SK-N-SH (cell line): ENCODE results near the gene EPHA10. TPM values are rescaled to one million over a fixed set of nuclear protein-coding genes. Genes with fewer than 3 reads are reported as not detected.

ENCODE experiments used
- CTCF ChIA-PET: fragments of 300-600, 350-600 bp; formaldehyde crosslinking; extraction: SDS; loops from one replicate; lab custom pipeline; 2021; lab: Yijun Ruan, JAX
- POLR2A ChIA-PET: fragments of 350-600 bp; sonication (Branson Sonifier 250); formaldehyde crosslinking; extraction: SDS; loops from one replicate; lab custom pipeline; 2020; ENCODE audit warnings: antibody characterized with exemption, inconsistent platforms; lab: Yijun Ruan, JAX
- DNase-seq: peaks from one replicate; pipeline ENCODE4 v3.0.0; 2012
- H2AFZ ChIP-seq: fragments of 200-600 bp; sonication (generic); 2 replicates; pipeline ENCODE4 v1.8.1; 2016; ENCODE audit warnings: antibody characterized with exemption, mild to moderate bottlenecking, low read depth
- H3F3A ChIP-seq: fragments of 200-600 bp; sonication (generic); replicated peaks from 2 replicates; pipeline ENCODE3; 2016; ENCODE audit warnings: antibody characterized with exemption, mild to moderate bottlenecking; ENCODE audit not compliant: insufficient read depth
- H3K27ac ChIP-seq, 2 experiments: fragments of 200-500 bp in 1 of 2; fragments of 200-600 bp in 1 of 2; sonication (Bioruptor generic) in 1 of 2; sonication (generic), shearing (Covaris generic) in 1 of 2; 2 replicates each; pipeline versions ENCODE4 v1.5.1 to v1.6.1; 2014 to 2016; ENCODE audit warnings: low read depth in 2 of 2, inconsistent platforms in 1 of 2, low read length in 1 of 2, mild to moderate bottlenecking in 1 of 2, mixed read lengths in 1 of 2
- H3K27me3 ChIP-seq: fragments of 200-600 bp; sonication (generic), shearing (Covaris generic); 2 replicates; pipeline ENCODE4 v1.6.1; 2016; ENCODE audit warnings: mixed run types; ENCODE audit not compliant: insufficient read depth
- H3K36me3 ChIP-seq, 2 experiments: fragments of 200-500 bp in 1 of 2; fragments of 200-600 bp in 1 of 2; sonication (Bioruptor generic) in 1 of 2; sonication (generic) in 1 of 2; replicated peaks in 1 of 2; 2 replicates each; pipeline versions ENCODE3 to v1.5.1; 2014 to 2016; ENCODE audit warnings: low read length in 1 of 2, mild to moderate bottlenecking in 1 of 2; ENCODE audit not compliant: insufficient read depth in 2 of 2, control insufficient read depth in 1 of 2
- H3K4me1 ChIP-seq, 2 experiments: fragments of 200-500 bp in 1 of 2; fragments of 200-600 bp in 1 of 2; sonication (Bioruptor generic) in 1 of 2; sonication (generic), shearing (Covaris generic) in 1 of 2; 2 replicates each; pipeline versions ENCODE4 v1.5.1 to v1.6.1; 2014 to 2016; ENCODE audit warnings: low read depth in 1 of 2, low read length in 1 of 2, mixed run types in 1 of 2; ENCODE audit not compliant: insufficient read depth in 2 of 2, control insufficient read depth in 1 of 2
- H3K4me2 ChIP-seq: fragments of 200-600 bp; sonication (generic), shearing (Covaris generic); 2 replicates; pipeline ENCODE4 v1.6.1; 2017; ENCODE audit warnings: mixed run types
- H3K4me3 ChIP-seq, 2 experiments: fragments of 200-500 bp in 1 of 2; fragments of 200-600 bp in 1 of 2; sonication (Bioruptor generic) in 1 of 2; sonication (generic), shearing (Covaris generic) in 1 of 2; 2 replicates each; pipeline versions ENCODE4 v1.5.1 to v1.8.1; 2014 to 2016; ENCODE audit warnings: low read depth in 2 of 2, inconsistent platforms in 1 of 2, low read length in 1 of 2, mild to moderate bottlenecking in 1 of 2, mixed read lengths in 1 of 2, moderate library complexity in 1 of 2
- H3K79me2 ChIP-seq: fragments of 200-600 bp; sonication (generic); 2 replicates; pipeline ENCODE4 v1.8.1; 2017; ENCODE audit warnings: mild to moderate bottlenecking; ENCODE audit not compliant: insufficient read depth
- H3K9ac ChIP-seq: fragments of 200-600 bp; sonication (generic); 2 replicates; pipeline ENCODE4 v1.6.1; 2017; ENCODE audit warnings: mixed run types
- H3K9me2 ChIP-seq: fragments of 200-600 bp; sonication (generic); 2 replicates; pipeline ENCODE4 v1.6.1; 2017; ENCODE audit warnings: mixed run types
- H3K9me3 ChIP-seq: fragments of 200-600 bp; sonication (generic); 2 replicates; pipeline ENCODE4 v1.6.1; 2017; ENCODE audit warnings: mixed run types, mild to moderate bottlenecking, moderate library complexity
- H4K20me1 ChIP-seq: fragments of 200-600 bp; sonication (generic); 2 replicates; pipeline ENCODE4 v1.6.1; 2017; ENCODE audit warnings: mild to moderate bottlenecking, mixed run types; ENCODE audit not compliant: insufficient read depth
- CHD2 ChIP-seq: fragments of 150-350 bp; IDR thresholded peaks from 2 replicates; pipeline ENCODE4 v1.6.1; 2018; ENCODE audit warnings: low read length; ENCODE audit not compliant: partially characterized antibody
- ELF1 ChIP-seq: IDR thresholded peaks from 2 replicates; pipeline ENCODE4 v1.4.0; 2012
- EP300 ChIP-seq, 2 experiments: IDR thresholded peaks; 2 replicates each; pipeline versions ENCODE4 v1.4.0 to v1.6.1; 2012; ENCODE audit warnings: borderline replicate concordance in 1 of 2, low read depth in 1 of 2, low read length in 1 of 2
- EZH2phosphoT487 ChIP-seq: fragments of 200-600 bp; sonication (generic); IDR thresholded peaks from 2 replicates; pipeline ENCODE4 v1.6.1; 2017; ENCODE audit warnings: low read depth, mixed run types, mild to moderate bottlenecking, antibody characterized with exemption, moderate library complexity, borderline replicate concordance
- FOSL2 ChIP-seq: IDR thresholded peaks from 2 replicates; pipeline ENCODE4 v1.4.0; 2012; ENCODE audit warnings: low read depth, mild to moderate bottlenecking, moderate library complexity, borderline replicate concordance
- FOXJ3 ChIP-seq: sonication (generic); formaldehyde crosslinking; IDR thresholded peaks from 2 replicates; pipeline ENCODE4 v1.5.1; 2020; ENCODE audit warnings: mild to moderate bottlenecking, missing genetic modification reagents
- GATA2 ChIP-seq: sonication (generic); formaldehyde crosslinking; IDR thresholded peaks from 2 replicates; pipeline ENCODE4 v1.5.0; 2020; ENCODE audit warnings: mild to moderate bottlenecking, missing genetic modification reagents
- MAX ChIP-seq: IDR thresholded peaks from 2 replicates; pipeline ENCODE4 v1.4.0; 2012; ENCODE audit warnings: low read depth
- POLR2AphosphoS5 ChIP-seq: IDR thresholded peaks from 2 replicates; pipeline ENCODE4 v1.6.1; 2012; ENCODE audit warnings: low read depth, low read length
- RAD21 ChIP-seq: IDR thresholded peaks from 2 replicates; pipeline ENCODE4 v1.6.1; 2012; ENCODE audit warnings: mild to moderate bottlenecking, low read length
- RCOR1 ChIP-seq: fragments of 150-350 bp; IDR thresholded peaks from 2 replicates; pipeline ENCODE4 v1.6.1; 2017; ENCODE audit warnings: antibody characterized with exemption, low read length
- RFX5 ChIP-seq: IDR thresholded peaks from 2 replicates; pipeline ENCODE4 v1.6.1; 2012; ENCODE audit warnings: mild to moderate bottlenecking, improper control_type of control experiment, low read length
- TAF1 ChIP-seq: IDR thresholded peaks from 2 replicates; pipeline ENCODE4 v1.6.1; 2012; ENCODE audit warnings: low read depth, mild to moderate bottlenecking, low read length, moderate library complexity, borderline replicate concordance
- TEAD4 ChIP-seq: IDR thresholded peaks from 2 replicates; pipeline ENCODE4 v1.4.0; 2012; ENCODE audit warnings: mild to moderate bottlenecking, borderline replicate concordance; ENCODE audit not compliant: insufficient read depth
- USF2 ChIP-seq: fragments of 150-350 bp; IDR thresholded peaks from 2 replicates; pipeline ENCODE4 v1.6.1; 2017; ENCODE audit warnings: antibody characterized with exemption, low read length, low read depth, borderline replicate concordance
- WGBS: methylation state at CpG from one replicate; pipeline ENCODE4 v1.1.6; 2017; ENCODE audit warnings: low lambda C conversion rate; 5-methylcytosine and 5-hydroxymethylcytosine counted together
- polyA plus RNA-seq, 3 experiments: library from polyadenylated mRNA; depleted of rRNA; stranded (reverse); fragments of >200 nt; gene quantifications; 2 replicates each; pipeline ENCODE4 v1.2.3, GENCODE V29; 2012
- TF ChIP-seq, protein P1 (sequence below): IDR thresholded peaks from 2 replicates; pipeline ENCODE4 v1.4.0; 2012; ENCODE audit warnings: low read depth, borderline replicate concordance
- TF ChIP-seq, protein P2 (sequence below): IDR thresholded peaks from 2 replicates; pipeline ENCODE4 v1.4.0; 2012; ENCODE audit warnings: low read depth, borderline replicate concordance

Gene EPHA10
- polyA plus RNA-seq, 1 of the 3 experiments (the other 2 are of a cell fraction) = 0.05 TPM

- no peak for TF ChIP-seq TAF1
These were observed 32.7 kb downstream of the EPHA10 start (continued) for GRCh38 chr1:37732111-37732780.

DNA sequence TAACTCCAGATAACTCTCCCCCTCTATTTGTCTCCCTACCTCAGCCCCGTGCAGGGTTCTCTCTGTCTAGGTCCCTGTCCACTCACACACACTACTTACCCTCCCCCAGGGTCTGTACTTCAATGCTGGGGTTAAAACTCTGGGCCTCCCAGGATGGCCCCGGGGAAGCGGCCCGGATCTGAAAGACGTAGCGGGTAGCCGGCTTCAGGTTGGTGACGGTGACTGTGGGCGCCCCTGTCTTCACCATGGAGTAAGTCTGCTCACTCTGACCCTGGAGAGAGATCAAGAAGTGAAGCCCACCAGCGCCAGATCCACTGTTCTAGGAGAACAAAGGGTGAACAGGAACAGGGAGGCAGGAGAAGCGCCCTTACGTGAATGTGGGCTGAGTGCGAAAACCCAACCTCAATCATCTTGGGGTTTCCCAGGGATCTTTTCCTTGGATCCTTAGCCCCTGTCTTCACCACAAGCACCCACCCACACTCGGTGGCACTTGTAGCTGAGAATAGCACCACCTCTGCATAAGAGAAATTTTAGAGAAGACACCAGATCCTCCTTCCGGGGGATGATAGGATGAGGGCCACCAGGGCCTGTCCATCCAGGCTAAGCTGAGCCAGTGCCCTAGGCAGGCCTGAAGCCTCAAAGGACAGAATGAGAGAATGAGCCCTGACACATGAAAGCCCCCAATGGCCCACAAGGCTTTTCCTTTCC lies 33.5 kb downstream of the EPHA10 start:
- no peak overlapping the region for H3K27ac ChIP-seq
- H3K4me1 ChIP-seq = no peaks in the 10 kb centered on the region
- H2AFZ ChIP-seq = no peak overlapping the region
- H3K9me3 ChIP-seq = no peaks in the 10 kb centered on the region
- ChIA-PET POLR2A (no interaction called here), CTCF (no interaction called here)
- no peak overlapping the region for H3K9ac ChIP-seq
- H3K27me3 ChIP-seq = no peaks in the 10 kb centered on the region
- no peaks in the 10 kb centered on the region for H3F3A ChIP-seq
- no peaks in the 10 kb centered on the region for H3K79me2 ChIP-seq
- no peak overlapping the region for H3K4me2 ChIP-seq
- TF ChIP-seq RAD21 (no peak), GATA2 (no peak), MAX (no peak), FOXJ3 (no peak)
- H4K20me1 ChIP-seq = no peaks in the 10 kb centered on the region
- no peak overlapping the region for H3K4me3 ChIP-seq
- 63% methylated on average over 15 of the region's 15 CpGs for WGBS
- no peaks in the 10 kb centered on the region for H3K9me2 ChIP-seq
- no peaks in the 10 kb centered on the region for H3K36me3 ChIP-seq
- DNase-seq = no peak

GRCh38 chr1:37730376-37730775 lies 34.5 kb downstream of the EPHA10 start:
- ChIA-PET POLR2A (no interaction called here), CTCF (interaction anchor here (0.9 kb wide), 1 partner anchor 36 kb away, joined by 3 read pairs; no protein-coding TSS in a partner anchor)
- TF ChIP-seq POLR2AphosphoS5 (no peak), EZH2phosphoT487 (no peak), TAF1 (no peak), CHD2 (no peak), FOXJ3 (no peak), USF2 (no peak), FOSL2 (no peak), EP300 (IDR thresholded peaks at IDR 0.05; ENCODE audit: borderline replicate concordance in 1 of 2, low read depth in 1 of 2, low read length in 1 of 2) (no peak), TEAD4 (no peak), RFX5 (no peak), RCOR1 (no peak), ELF1 (no peak)
- TF ChIP-seq, protein P1, sequence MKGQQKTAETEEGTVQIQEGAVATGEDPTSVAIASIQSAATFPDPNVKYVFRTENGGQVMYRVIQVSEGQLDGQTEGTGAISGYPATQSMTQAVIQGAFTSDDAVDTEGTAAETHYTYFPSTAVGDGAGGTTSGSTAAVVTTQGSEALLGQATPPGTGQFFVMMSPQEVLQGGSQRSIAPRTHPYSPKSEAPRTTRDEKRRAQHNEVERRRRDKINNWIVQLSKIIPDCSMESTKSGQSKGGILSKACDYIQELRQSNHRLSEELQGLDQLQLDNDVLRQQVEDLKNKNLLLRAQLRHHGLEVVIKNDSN = no peak
- TF ChIP-seq, protein P2, sequence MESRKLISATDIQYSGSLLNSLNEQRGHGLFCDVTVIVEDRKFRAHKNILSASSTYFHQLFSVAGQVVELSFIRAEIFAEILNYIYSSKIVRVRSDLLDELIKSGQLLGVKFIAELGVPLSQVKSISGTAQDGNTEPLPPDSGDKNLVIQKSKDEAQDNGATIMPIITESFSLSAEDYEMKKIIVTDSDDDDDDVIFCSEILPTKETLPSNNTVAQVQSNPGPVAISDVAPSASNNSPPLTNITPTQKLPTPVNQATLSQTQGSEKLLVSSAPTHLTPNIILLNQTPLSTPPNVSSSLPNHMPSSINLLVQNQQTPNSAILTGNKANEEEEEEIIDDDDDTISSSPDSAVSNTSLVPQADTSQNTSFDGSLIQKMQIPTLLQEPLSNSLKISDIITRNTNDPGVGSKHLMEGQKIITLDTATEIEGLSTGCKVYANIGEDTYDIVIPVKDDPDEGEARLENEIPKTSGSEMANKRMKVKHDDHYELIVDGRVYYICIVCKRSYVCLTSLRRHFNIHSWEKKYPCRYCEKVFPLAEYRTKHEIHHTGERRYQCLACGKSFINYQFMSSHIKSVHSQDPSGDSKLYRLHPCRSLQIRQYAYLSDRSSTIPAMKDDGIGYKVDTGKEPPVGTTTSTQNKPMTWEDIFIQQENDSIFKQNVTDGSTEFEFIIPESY = no peak
- WGBS = 78% methylated on average over 5 of the region's 5 CpGs
- Histone ChIP-seq H3K9me3 (no peaks in the 10 kb centered on the region), H2AFZ (no peak overlapping the region), H3K9ac (no peak overlapping the region), H3K4me1 (no peaks in the 10 kb centered on the region), H3K27me3 (no peaks in the 10 kb centered on the region), H4K20me1 (no peaks in the 10 kb centered on the region), H3K9me2 (no peaks in the 10 kb centered on the region), H3K4me3 (no peak overlapping the region), H3K4me2 (no peak overlapping the region), H3K27ac (no peak overlapping the region), H3F3A (no peaks in the 10 kb centered on the region), H3K36me3 (no peaks in the 10 kb centered on the region), H3K79me2 (no peaks in the 10 kb centered on the region)
- DNase-seq = no peak
